Activated naive CD8-positive, alpha-beta T cell (primary cell): ENCODE results near the gene ZNF324.

ENCODE experiments used
- H3K27ac Mint-ChIP-seq: one replicate; pipeline ENCODE4 v1.8.0; 2021; ENCODE audit warnings: mixed read lengths
- H3K27me3 Mint-ChIP-seq: one replicate; pipeline ENCODE4 v1.8.0; 2021; ENCODE audit warnings: mixed read lengths
- H3K36me3 Mint-ChIP-seq: one replicate; pipeline ENCODE4 v1.8.0; 2021; ENCODE audit warnings: mixed read lengths
- H3K4me1 Mint-ChIP-seq: one replicate; pipeline ENCODE4 v1.8.0; 2021; ENCODE audit warnings: low read depth, mixed read lengths
- H3K4me3 Mint-ChIP-seq: one replicate; pipeline ENCODE4 v1.8.0; 2021; ENCODE audit warnings: mild to moderate bottlenecking, mixed read lengths
- H3K9me3 Mint-ChIP-seq: one replicate; pipeline ENCODE4 v1.8.0; 2021; ENCODE audit warnings: low read depth, mixed read lengths

ZNF324 gene

DNA sequence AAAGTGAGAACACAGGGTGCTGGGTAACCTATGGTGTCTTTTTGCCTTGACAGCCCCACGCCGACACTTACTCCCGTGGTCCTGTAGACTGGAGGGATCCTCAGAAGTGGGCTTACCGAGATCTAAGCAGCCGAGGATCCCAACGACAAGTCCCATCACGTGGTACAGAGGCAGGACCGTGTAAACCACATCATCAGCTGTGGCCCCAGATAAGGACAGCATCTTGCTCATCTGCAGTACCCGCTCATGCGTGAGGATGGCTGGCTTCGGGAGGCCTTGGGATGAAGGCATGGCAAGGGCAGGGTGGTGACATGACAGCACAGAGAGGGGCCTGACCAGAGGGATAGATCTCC, 42.8 kb downstream of the ZNF324 start:
- Mint-ChIP-seq H3K4me1 (peaks cover 8% of the 10 kb centered on the region), H3K36me3 (peaks cover 7% of the 10 kb centered on the region), H3K27me3 (no peaks in the 10 kb centered on the region), H3K9me3 (no peaks in the 10 kb centered on the region), H3K4me3 (no peak overlapping the region), H3K27ac (no peak overlapping the region)

DNA sequence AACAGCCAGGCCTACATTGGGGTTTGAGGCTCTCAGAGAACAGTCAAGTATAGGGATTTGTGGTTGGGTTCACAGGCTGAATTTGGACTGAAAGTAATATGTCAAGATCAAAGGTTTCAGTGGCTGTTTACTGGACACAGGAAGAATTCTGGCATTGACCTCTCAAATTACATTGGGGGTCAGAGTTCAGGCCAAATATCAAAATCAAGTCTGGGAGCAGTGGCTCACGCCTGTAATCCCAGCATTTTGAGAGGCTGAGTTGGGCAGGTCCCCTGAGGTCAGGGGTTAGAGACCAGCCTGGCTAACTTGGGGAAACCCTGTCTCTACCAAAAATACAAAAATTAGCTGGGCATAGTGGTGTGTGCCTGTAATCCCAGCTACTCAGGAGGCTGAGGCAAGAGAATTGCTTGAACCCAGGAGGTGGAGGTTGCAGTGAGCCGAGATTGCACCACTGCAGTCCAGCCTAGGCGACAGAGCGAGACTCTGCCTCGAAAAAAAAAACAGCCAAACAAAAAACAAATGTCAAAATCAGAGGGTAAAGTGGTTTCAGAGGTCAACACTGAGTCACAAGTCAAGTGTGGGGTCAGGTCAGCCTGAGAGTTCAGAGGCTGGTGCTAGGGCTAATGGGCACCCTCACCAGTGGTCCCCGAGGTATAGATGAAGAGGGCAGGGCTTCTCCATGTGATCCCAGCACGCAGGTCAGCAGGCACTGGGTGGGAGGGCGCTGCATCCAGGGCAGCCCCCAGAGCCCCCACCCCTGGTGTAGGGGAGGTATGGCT, 43.4 kb downstream of the ZNF324 start:
- no peak overlapping the region for H3K27ac Mint-ChIP-seq
- peaks cover 11% of the 10 kb centered on the region for H3K4me1 Mint-ChIP-seq
- H3K4me3 Mint-ChIP-seq, result no peak overlapping the region
- H3K36me3 Mint-ChIP-seq, result peaks cover 7% of the 10 kb centered on the region
- no peaks in the 10 kb centered on the region for H3K27me3 Mint-ChIP-seq
- no peaks in the 10 kb centered on the region for H3K9me3 Mint-ChIP-seq

DNA sequence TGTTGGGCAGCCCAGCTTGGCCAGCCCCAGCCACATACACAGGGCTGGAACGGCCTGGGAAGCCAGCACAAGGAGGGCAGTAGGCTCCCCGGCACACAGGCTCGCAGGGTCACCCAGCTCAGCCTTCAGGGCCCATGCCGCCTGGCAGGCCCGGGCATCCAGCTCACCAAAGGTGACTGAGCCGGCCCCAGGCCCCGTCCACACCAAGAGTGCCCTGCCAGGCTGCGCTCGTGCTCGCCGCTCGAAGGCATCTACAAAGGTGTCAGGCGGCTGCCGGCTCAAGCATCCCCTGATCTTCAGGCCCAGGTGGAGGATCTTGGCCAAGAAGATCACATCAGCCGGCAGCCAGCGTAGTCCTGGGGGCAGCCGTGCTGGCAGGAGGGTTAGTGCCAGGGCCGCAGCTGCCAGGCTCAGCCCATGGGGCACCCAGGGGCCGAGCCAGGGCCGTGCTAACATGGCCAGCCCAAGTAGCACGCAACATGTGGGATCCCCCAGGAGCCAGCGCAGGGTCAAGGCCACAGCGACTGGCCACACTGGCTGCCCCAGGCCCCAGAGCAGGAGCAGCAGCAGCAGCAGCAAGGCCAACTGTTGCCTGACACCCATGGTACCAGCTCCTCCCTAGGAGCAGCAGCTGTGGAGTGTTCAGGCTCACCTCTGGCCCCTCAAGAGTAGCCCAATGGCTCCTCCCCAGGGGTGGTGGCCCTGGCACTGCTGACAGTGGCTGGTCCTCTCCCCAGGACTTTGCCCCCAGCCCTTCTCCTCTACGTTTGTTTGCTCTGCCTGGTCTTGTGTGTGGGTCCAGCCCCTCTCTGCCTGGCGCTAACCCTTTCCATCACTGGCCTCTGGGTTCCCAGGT, 44.7 kb downstream of the ZNF324 start, which contains the start of gene SLC27A5:
Gene SLC27A5 (minus strand): TSS at position 640 of the 856 bp plus-strand sequence. CDS start 37 bp downstream, at position 603.
- peaks cover 7% of the 10 kb centered on the region for H3K36me3 Mint-ChIP-seq
- no peak within 1 kb of the TSS for H3K4me3 Mint-ChIP-seq
- H3K27ac Mint-ChIP-seq, result no peak within 1 kb of the TSS
- H3K4me1 Mint-ChIP-seq, result peaks cover 21% of the 10 kb centered on the region
- no peaks in the 10 kb centered on the region for H3K27me3 Mint-ChIP-seq
- no peaks in the 10 kb centered on the region for H3K9me3 Mint-ChIP-seq

DNA sequence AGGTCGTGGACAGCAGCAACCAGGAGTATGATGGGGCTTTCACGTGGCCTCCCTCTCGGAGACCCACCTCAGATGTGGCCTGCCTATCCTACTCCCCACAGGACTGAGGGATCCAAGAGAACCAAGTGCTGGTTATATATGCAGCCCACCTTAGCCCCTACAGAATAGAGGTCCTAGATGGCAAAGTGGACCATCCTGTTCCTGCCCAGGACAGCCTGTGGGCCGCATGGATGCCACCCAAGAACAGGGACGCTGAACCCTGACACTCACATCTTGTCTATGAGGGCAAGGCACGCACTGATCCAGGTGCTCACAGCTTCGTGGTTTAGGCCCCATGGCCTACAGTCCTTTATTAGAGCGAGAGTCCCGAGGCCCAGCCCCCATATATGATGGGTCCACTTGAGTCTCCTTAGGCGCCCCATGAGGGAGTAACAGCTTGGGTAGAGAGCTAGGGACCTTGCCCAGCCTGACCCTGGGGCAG, 46.4 kb downstream of the ZNF324 start:
- Mint-ChIP-seq H3K27ac (peak overlapping the region; percentile 84), H3K4me3 (no peak overlapping the region), H3K9me3 (no peaks in the 10 kb centered on the region), H3K27me3 (no peaks in the 10 kb centered on the region), H3K36me3 (no peaks in the 10 kb centered on the region), H3K4me1 (peaks cover 29% of the 10 kb centered on the region)

DNA sequence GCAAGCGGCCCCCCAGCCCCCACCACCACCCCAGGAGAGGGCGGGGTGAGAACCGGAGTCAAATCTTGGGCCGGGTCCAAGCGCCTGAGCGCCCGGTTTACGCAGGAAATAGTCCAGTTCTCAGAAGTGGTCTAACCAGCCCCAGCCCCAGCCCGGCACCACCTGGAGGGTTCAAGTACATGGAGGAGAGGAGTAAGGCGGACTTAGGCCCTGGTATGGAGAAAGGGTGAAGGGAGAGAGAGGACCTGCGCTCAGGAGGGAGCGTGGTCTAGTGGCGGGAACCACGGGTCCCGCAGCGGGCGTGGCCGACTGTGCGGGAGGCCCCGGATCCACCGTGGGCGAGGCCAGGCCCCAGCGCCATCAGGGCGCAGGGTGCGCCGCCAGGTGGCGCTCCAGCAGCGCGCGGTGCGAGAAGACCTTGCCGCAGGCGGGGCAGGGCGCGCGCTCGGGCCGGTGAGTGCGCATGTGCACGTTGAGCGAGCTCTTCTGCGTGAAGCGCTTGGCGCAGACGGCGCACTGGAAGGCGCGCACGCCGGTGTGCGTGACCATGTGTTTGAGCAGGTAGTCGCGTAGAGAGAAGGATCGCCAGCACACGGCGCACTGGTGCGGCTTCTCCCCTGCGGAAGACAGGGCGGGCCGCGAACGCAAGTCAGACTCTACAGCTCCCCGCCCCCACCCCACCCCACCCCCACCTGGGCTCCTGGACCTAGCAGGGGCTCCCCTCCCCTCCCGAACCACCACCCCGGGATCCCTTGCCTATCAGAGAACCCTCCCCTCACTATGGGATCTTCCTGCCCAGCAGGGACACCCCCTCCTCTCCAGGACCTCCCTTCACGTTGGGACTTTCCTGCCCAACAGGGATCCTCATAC, 47.0 kb downstream of the ZNF324 start:
- Mint-ChIP-seq H3K36me3 (no peaks in the 10 kb centered on the region), H3K27me3 (no peaks in the 10 kb centered on the region), H3K9me3 (no peaks in the 10 kb centered on the region), H3K27ac (peak overlapping the region; percentile 90), H3K4me3 (peak overlapping the region; percentile 89), H3K4me1 (peaks cover 35% of the 10 kb centered on the region)

DNA sequence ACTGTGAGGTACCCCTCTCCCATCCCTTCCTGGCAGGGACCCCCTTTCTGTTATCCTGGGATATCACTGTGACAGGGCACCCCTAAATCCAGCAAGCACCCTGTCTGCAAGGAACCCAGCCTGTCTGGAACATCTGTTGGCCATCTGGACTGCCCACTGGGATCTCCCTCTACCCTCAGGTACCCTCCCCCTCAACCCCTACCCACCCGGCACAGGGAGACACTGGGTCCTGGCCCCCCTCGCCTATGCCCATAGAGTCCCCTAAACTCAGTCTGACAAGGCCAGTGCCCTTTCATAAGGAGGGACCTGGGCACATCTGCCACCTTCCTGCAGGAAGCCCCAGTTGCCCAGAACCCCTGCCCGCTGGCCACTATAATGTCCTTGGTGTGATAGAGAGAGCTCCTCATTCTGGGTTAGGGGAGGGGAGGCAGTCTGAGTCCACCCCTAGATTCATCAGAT, 47.7 kb downstream of the ZNF324 start:
- H3K27me3 Mint-ChIP-seq, result no peaks in the 10 kb centered on the region
- H3K36me3 Mint-ChIP-seq, result no peaks in the 10 kb centered on the region
- no peaks in the 10 kb centered on the region for H3K9me3 Mint-ChIP-seq
- peak overlapping the region; percentile 83 for H3K27ac Mint-ChIP-seq
- peak overlapping the region; percentile 89 for H3K4me3 Mint-ChIP-seq
- peaks cover 39% of the 10 kb centered on the region for H3K4me1 Mint-ChIP-seq

DNA sequence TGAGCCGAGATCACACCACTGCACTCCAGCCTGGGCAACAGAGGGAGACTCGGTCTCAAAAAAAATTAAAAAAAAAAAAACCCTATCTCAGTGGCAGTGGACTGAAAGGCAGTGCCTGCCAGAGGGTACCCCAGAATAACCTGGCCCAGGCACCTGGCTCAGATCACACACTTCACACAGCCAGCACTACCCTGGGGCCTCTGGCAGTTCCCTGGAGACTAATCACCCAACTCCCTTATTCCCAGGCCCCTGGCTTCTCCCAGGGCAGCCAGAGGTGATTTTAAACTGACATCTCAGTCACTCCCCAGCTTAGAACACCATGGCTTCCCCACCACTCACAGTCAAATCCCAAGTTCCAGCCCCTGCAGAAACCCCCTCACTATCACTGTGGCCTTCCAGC, 48.4 kb downstream of the ZNF324 start:
- no peaks in the 10 kb centered on the region for H3K27me3 Mint-ChIP-seq
- peaks cover 45% of the 10 kb centered on the region for H3K4me1 Mint-ChIP-seq

DNA sequence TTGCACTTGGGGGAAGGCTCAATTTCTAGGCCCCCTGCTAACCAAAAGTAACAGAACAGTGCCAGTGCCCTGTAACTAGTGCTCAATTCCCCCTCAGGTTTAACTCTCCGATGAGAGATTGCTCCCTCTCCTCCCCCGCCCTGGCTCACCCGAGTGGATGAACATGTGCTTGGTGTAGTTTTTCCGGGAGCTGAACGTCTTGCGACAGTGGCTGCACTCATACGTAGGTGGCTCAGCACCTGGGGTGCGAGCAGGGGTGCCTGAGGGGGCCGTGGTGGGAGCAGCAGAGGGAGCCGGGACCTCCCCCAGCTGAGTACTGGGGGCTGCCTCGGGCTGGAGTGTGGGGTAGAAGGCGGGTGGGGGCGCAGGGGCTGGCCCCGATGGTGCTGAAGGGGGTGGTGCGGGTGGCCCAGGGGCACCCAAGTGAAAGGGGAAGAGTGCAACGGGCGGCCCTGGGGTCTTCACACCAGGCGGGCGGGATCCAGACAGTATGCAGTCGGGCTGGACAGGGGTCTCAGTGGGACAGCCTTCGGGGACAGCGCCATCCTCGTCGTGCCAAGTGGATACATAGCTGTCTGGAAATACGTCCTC, 49.5 kb downstream of the ZNF324 start:
- Mint-ChIP-seq H3K27ac (no peak overlapping the region), H3K4me1 (peaks cover 51% of the 10 kb centered on the region), H3K9me3 (no peaks in the 10 kb centered on the region), H3K36me3 (no peaks in the 10 kb centered on the region), H3K27me3 (no peaks in the 10 kb centered on the region), H3K4me3 (peak overlapping the region; percentile 89)

More for the DNA sequence above, 48.4 kb downstream of the ZNF324 start:
- Mint-ChIP-seq H3K4me3 (peak overlapping the region; percentile 89), H3K9me3 (no peaks in the 10 kb centered on the region), H3K27ac (peak overlapping the region; percentile 76), H3K36me3 (no peaks in the 10 kb centered on the region)

DNA sequence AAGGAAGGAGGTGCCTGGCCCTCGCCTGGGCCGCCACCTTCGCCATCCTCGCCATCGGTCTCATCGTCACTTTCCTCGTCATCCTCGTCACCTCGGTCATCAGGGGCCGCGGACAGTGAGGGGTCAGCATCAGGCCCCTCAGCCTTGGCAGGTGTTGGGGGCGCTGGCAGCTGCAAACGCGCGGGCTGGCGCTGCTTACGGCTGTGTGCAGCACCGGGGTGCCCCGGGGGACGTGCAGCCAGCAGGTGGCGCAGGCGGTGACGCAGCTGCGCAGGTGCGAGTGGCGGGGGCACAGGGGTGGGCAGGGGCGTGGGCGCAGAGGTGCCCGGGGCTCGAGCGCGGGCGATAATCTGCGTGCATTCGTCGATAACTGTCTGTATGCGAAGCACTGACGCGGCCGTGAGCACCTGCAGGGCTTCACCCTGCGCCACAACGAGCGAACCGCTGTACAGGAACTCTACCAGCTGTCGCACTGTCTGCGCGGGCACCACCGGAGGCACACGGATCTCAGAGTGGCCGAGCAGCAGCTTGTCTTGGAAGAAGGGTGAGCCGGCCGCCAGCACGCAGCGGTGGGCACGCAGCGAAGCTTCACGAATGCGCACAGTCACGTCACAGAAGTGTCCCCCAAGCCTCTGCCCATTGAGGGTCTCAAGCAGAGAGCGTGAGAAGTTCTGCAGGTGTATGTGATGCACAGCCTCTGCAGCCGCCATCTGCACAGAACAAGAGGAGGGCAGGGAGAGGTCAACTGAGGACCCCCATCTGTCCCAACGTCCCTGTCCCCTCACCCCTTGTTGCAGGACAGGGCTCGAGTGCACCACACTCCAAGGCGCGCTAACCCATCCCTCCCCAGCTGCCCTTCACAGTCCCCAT, 50.3 kb downstream of the ZNF324 start:
- Mint-ChIP-seq H3K9me3 (no peaks in the 10 kb centered on the region), H3K27ac (no peak overlapping the region), H3K4me1 (peaks cover 52% of the 10 kb centered on the region), H3K27me3 (no peaks in the 10 kb centered on the region), H3K4me3 (peak overlapping the region; percentile 20), H3K36me3 (no peaks in the 10 kb centered on the region)

DNA sequence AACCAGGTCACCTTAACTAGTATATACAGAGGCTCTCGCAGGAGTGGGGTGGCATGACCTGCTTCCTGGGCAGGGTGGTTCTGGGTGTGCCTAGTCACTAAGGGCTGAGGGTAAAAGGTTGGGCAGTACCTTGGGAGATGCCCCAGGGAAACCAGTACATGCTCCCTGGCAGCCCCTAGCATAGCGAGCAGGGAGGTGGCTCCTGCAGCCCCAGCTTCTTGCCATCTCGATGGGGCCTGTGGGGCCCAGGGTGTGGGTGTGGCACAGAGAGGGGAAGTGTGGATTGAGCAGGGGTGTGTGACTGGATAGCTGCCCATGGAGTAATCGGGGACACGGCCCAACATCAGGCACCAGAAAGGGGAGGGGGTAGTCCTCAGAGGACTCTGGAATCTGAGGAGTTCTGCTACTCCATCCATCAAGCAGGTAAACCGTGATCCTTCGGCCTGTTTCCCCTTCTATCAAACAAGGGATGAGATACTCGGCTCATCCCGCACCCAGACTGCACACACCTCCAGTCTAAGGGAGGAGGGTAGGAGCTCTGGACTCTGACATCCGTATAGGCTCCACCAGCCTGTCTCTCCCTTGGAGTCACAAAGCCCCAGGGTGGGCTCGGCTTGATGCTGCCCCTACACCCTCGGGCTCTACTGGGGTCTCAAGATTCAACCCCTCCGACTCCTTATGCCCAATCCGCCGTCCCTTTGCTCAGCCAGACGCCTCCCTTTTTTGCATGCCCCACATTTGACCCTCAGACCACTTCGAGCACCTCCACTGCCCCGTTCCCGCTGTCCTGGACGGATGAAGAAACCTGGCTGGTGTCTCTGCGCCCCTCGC, 51.6 kb downstream of the ZNF324 start:
- Mint-ChIP-seq H3K27me3 (no peaks in the 10 kb centered on the region), H3K27ac (peak overlapping the region; percentile 97), H3K4me3 (peak overlapping the region; percentile 97), H3K36me3 (no peaks in the 10 kb centered on the region), H3K9me3 (no peaks in the 10 kb centered on the region), H3K4me1 (peaks cover 52% of the 10 kb centered on the region)

DNA sequence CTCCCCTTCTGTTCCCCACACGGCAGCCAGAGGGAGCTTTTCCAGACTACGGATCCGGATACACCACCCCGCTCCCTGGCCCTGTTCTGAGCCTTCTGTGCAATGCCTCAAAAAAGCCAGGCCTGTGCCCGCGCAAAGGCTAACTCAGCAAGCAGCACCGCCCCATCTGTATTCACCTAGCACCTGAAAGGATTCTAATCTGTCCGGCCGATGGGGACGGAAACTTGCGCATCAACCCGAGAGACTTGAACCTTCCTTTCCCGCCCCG, 52.1 kb downstream of the ZNF324 start:
- H3K9me3 Mint-ChIP-seq, result no peaks in the 10 kb centered on the region
- no peaks in the 10 kb centered on the region for H3K36me3 Mint-ChIP-seq
- no peaks in the 10 kb centered on the region for H3K27me3 Mint-ChIP-seq
- peaks cover 49% of the 10 kb centered on the region for H3K4me1 Mint-ChIP-seq
- peak overlapping the region; percentile 97 for H3K4me3 Mint-ChIP-seq
- peak overlapping the region; percentile 97 for H3K27ac Mint-ChIP-seq

DNA sequence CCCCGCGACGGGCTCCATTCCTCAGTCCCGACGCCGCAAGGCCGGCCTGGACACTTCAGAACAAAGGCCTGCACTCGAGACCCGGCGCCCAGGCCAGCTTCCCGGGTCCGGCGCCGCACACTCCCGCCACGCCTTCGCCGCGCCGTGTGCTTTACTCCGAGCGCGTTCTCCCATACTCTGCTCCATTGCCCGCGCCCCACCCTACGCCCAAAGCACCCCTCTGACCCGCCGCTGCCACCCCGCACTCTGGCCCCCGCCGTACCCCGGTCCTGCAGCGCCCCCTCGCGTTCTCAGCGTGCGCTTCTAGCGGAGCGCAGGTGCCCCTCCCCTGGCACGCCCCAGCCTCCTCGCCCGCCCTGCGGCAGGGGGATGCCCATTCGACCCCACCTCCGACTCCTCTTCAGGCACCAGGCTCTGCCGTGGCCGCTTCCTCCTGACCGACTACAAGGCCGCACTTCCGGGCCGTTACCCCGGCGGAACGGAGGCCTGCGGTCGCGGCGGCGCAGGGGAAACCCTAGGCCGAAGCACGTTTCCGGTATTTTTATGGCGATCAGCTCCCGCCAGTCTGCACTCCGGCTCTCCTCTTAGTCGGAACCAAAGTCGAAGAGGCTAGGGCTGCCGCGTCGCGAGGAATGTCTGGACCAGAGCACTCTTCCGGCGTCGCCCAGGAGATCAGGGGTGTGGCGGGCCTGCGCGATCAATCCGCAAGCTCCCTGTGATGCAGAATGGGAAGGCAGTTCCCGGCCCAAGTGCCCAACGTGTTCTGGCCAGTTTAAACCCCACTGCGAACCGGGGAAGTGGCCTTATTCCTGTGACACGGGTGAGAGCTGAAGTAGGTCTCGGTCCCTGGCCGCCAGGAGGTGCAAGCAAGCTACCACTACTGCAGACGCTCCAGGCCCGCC, 52.7 kb downstream of the ZNF324 start, which contains the start of gene ZBTB45:
Gene ZBTB45 (minus strand): TSS at position 456 of the 902 bp plus-strand sequence. CDS start 2,137 bp downstream, outside the sequence.
- Mint-ChIP-seq H3K9me3 (no peaks in the 10 kb centered on the region), H3K36me3 (no peaks in the 10 kb centered on the region), H3K4me3 (peak within 1 kb of the TSS; percentile 97), H3K4me1 (peaks cover 45% of the 10 kb centered on the region), H3K27ac (peak within 1 kb of the TSS; percentile 97), H3K27me3 (no peaks in the 10 kb centered on the region)
